22Rv1 (cell line): ENCODE measurements around the gene MET.

ENCODE experiments used
- CTCF ChIP-seq: fragments of 450-650 bp; IDR thresholded peaks from 2 replicates; pipeline ENCODE4 v1.5.1; 2017; ENCODE audit warnings: mild to moderate bottlenecking
- ZFX ChIP-seq: fragments of 450-650 bp; IDR thresholded peaks from 2 replicates; pipeline ENCODE4 v1.6.1; 2017; ENCODE audit warnings: antibody characterized with exemption, borderline replicate concordance

- TF ChIP-seq CTCF (no peak), ZFX (no peak)
These were observed 118.0 kb downstream of the MET start for GRCh38 chr7:116790025-116790424.
